Neural progenitor cell (in vitro differentiated cells): Measurements from ENCODE around the gene RASL11B.

Source experiments
- EZH2 ChIP-seq: fragments of 200-600 bp; sonication (generic); IDR thresholded peaks from 2 replicates; pipeline ENCODE4 v1.6.1; 2017; ENCODE audit warnings: antibody characterized with exemption, mild to moderate bottlenecking, moderate library complexity
- EZH2phosphoT487 ChIP-seq: fragments of 200-600 bp; sonication (generic); IDR thresholded peaks from 2 replicates; pipeline ENCODE4 v1.6.1; 2017; ENCODE audit warnings: antibody characterized with exemption
- TF ChIP-seq, protein P1 (sequence below): fragments of 200-600 bp; sonication (generic); IDR thresholded peaks from 2 replicates; pipeline ENCODE4 v1.5.1; 2017; ENCODE audit warnings: antibody characterized with exemption, mild to moderate bottlenecking

DNA sequence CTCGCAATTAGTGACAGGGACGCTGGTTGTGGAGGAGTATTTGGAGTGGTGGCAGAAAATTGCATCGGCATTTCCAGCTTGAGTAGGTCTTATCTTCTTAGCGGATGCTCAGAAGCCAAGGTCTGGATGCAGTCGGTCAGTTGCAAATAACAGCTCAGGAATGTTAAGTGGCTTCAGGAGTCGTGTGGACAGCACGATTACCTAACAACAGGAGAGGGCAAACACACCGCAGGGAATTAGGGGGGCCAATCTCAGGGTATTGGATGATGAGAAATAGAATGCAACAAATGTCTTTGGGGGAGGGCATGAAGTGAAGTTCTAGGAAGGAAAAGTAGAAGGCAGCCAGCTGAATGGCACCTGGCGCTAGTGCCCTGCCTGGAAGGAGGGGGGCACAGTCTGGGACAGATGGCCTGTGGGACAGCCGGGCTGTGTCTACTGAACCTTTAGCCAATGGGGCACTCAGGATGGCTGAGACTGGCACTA is 11.8 kb downstream of the RASL11B start:
- TF ChIP-seq, protein P1, sequence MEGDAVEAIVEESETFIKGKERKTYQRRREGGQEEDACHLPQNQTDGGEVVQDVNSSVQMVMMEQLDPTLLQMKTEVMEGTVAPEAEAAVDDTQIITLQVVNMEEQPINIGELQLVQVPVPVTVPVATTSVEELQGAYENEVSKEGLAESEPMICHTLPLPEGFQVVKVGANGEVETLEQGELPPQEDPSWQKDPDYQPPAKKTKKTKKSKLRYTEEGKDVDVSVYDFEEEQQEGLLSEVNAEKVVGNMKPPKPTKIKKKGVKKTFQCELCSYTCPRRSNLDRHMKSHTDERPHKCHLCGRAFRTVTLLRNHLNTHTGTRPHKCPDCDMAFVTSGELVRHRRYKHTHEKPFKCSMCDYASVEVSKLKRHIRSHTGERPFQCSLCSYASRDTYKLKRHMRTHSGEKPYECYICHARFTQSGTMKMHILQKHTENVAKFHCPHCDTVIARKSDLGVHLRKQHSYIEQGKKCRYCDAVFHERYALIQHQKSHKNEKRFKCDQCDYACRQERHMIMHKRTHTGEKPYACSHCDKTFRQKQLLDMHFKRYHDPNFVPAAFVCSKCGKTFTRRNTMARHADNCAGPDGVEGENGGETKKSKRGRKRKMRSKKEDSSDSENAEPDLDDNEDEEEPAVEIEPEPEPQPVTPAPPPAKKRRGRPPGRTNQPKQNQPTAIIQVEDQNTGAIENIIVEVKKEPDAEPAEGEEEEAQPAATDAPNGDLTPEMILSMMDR, result no peak
- no peak for TF ChIP-seq EZH2
- TF ChIP-seq EZH2phosphoT487, result peak; percentile 49
